Measurements from ENCODE around the gene MAN2A2.

- TF ChIP-seq EP300 (IDR thresholded peaks at IDR 0.05) = no peak
- TF ChIP-seq CTCF (IDR thresholded peaks at IDR 0.05) = no peak
- no peak for TF ChIP-seq POLR2AphosphoS5 (IDR thresholded peaks at IDR 0.05)
- TF ChIP-seq POLR2A (IDR thresholded peaks at IDR 0.05) = no peak
These were observed 65.3 kb downstream of the MAN2A2 start for GRCh38 chr15:90968434-90968833.
